Measurements from ENCODE around the gene VPS33A.
A peak's percentile ranks its signal among the peaks of the same experiment; 100 is the strongest.
"Not testable (repeated sequence)": the region's sequence is repeated elsewhere in the genome, so short reads cannot be mapped to it uniquely, and the experiment has no call there.

VPS33A gene

DNA sequence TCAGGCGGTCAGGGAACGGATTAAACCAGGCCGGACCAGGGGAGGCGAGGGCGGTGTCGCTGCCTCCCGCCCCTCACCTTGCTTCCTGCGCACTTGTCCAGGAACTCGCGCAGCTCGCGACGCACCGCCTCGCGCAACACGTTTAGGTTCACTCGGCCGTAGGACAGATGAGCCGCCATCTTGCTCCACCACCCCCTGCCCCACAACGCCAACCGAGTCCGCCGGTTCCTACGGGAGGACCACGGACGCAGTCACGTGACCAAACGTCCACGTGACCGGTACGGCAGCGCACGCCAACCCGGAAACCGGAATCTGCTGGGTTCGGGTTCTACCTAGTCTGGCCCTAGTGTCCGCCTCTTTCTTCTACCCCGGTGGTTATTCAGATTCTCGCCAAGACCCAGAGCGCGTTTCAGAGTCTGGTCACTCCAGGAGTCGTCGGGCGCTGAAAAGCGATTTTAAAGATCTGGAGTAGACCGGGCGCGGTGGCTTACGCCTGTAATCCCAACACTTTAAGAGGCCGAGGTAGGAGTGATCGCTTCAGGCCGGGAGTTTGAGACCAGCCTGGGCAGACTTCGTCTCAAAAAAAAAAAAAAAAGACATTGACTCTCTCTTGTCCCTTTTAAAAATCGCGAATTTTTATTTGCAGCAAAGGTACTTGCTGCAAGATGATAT lies at the start of gene VPS33A:
Gene VPS33A, minus strand, starts transcription at position 265 of the 672 bp plus-strand sequence. Its CDS starts 86 bp downstream, at position 179.
- DNase-seq = peak; percentile 98

DNA sequence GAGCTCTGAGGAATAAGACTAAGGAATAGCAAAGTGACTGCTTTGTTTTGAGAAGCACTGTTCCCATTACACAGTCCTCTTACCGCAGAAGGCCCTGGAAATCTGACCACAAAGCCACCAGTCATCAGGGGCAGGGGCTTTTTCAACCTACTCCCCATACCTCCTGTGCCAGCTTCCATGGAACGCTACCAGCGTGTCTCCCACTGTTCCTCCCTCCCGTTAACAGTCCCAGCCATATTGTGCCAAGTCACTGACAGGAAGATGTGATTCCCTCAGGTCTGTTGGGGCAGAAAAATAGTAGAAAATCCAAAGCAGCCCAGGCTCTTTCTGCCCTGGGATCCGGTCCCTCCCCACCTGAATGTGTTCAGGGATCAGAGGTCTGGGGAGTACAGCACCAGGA lies 46.6 kb upstream of the VPS33A start:
- no peak for DNase-seq

DNA sequence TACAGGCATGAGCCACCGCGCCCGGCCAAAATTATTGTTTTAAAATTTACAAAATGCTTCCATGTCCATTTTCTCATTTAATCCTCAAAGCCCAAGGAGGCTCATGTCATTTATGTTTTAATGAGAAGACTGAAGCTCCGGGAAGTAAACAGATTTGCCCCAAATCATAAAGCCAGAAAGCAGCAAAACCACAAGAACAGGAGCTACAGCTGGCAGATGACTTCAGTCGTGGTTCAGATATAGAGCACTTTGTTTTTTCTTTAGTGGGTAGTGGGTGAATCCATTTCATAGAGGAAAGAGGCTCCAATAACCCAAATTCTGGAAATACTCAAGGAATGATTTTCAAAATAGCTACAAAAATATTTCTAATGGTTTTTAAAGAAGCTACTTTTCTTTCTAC lies 45.4 kb upstream of the VPS33A start:
- no peak for DNase-seq

DNA sequence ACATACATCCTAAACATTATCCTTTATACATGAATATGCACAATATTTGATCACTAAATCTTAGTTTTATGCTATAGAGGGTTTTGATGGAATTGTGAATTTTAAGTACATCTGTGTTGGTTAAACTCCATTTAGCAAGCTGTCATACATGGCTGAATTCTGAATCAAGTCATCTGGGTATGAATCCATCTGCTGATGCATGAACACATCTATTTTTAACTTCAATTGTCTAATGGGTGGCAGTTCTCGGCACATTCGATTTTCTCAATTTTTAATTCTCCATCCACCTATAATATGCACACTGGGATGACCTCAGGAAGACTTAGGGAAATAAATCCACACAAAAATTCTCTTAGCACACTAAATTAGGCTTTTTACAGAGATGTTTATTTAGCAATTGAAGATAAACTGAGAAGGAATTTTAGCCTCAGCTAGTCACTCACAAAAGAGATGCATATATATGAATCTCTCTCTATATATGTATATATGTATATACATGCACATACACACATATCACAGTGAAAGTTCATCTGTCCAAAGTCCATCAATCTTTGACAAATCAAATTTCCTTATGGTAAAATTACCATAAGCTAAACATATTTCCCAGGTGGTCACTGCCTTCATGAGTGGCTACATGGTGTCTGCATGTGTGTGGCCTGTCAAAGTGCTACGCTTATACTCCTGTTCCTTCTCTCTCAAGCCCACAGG lies 44.5 kb upstream of the VPS33A start:
- DNase-seq = no peak

DNA sequence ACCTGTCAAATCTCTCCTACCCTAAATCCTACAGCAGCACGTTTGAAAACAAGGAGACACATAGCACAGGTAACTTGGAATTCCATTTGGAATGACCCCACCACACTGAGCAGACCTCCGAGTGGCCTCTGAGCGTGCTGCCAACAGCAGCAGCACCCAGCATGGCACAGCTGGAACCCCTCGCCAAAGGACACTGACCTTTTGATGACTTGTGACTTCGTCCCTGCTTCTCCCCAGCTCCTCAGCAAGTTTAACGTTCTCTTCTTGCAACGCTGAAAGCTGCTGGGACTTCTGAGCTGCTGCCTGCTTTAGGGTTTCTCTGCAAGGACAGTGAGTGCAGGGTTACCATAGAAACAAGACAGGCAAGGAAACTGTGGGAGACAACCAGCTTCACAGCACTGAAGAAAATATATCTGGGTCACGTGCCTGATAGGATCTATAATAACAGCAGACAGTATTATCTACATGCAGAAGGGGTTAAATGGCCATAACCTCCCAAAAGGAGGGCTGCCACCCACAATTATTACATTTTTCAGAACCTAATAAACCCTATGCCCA lies 43.3 kb upstream of the VPS33A start:
- no peak for DNase-seq

DNA sequence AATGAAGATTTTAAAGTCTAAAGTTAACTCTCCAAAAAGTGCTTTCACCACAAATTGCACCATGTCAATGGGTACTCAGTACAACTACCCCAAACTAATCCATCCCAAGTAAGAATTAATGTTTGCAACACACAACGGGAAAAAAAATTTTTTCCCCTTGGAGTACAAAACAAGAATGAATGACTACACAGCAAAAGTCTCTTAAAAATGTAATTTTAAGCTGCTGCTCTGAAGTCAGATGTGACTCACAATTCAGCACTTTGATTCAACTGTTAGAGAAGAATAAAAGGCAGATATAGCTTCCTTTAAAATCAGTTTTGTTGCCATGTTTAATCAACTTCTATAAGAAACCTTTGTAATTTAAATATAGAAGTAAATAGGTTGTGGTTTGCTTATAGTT lies 42.5 kb upstream of the VPS33A start:
- no peak for DNase-seq

DNA sequence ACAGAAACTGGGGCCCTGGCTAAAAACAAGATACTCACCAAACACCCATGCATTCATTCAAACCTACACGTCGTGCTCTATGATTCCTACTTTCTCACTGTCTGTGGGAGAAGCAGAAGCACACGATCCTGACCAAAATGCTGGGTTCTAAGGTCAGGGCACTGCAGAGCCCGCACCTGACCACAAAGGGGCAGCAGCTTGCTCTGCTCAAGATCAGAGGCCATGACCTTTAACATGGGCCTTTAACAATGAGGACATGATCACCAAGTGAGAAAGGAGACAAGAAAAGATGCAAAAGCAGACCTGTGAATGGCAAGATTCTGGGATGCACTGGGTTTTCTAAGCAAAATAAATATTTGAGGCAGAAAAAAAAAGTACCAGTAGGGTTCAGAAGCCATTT lies 40.1 kb upstream of the VPS33A start:
- DNase-seq = no peak

DNA sequence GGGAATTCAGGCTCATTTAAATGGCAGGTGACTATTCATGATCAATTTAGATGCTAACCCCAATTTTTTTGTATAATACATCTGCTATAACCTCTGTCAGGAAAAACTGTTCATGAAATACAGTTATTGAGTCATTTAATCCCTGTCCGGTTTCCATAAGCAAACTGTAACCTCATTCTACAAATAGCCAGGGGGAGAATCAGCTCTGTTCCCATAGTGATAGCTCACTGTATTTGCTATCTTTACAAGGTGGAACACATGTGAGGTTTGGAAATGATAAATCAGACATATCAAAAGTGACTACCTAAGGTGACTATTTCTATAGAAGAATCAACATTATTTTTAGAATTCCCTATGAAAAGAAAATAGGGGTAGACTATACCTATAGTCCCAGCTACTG lies 38.6 kb upstream of the VPS33A start:
- no peak for DNase-seq

DNA sequence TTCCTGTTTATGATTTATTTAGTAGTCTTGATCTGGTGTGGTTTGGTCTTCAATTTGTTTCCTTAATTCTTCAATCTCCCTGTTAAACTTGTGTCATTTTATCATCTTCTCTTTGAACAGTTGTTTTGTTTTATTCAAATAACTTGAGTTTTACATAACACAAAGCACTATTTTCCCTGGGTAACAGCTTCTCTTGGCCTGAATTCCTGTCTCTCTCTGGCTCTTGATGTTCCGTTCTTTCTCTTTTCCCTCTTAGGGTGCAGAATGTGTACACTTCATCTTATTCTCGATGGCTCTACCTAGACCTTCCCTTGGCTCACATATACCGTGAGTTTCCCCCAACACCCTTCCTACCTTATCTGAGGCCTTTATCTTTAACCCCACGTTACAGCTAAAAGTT lies 36.8 kb upstream of the VPS33A start:
- no peak for DNase-seq

DNA sequence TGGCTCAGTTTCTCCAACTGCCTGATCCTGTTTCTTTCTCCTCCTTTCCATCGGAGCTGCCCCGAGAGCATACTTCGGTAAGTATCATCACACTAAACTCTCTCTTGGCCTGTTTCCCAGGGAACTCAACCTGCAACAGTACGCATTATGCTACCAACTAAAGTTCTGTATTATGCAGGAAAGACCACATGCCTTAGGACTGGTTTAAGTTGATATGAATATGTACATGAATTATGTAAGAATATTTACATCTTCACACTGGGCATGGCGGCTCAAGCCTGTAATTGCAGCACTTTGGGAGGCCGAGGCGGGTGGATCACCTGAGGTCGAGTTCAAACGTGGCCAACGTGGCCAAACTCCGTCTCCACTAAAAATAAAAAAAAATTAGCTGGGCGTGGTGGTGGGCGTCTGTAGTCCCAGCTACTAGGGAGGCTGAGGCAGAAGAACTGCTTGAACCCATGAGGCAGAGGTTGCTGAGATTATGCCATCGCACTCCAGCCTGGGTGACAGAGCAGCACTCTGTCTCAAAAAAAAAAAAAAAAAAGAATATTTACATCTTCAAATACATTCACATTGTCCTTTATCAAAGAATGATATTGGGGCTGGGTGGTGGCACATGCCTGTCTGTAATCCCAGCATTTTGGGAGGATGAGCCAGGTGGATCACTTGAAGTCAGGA lies 31.9 kb upstream of the VPS33A start:
- DNase-seq = no peak

DNA sequence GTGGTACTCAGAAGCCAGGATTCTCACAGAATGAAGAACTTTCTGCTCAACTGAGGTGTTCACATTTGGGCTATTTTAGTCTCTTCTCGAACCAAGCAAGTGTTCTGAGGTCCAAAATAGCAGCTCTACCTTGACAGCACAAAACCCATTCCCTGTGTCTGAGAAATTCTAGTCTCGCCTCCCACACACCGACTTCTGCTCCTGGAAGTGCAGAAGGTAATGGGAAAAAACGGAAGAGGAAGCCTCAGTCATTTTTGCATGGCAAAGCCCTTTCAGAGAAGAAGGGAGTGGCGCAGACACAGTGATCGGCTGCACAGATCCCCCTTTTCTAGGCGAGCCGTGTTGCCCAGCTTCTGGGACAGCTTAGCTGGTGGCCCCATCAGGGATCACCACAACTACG lies 31.2 kb upstream of the VPS33A start:
- DNase-seq = no peak

DNA sequence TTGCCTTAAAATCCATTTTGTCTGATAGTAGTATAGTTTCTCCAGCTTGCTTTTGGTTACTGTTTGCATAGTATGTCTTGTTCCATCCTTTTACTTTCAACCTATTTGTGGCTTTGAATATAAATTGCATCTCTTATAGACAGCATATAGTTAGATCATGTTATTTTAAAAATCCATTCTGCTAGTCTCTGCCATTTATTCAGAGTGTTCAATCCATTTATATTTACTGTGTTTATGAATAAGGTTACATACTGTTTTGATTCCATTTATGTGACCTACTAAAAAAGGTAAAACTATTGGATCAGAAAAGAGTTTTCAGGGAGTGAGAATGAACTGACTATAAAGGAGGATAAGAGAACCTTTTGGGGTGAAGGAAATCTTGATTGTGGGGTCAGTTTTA lies 29.6 kb upstream of the VPS33A start:
- no peak for DNase-seq

DNA sequence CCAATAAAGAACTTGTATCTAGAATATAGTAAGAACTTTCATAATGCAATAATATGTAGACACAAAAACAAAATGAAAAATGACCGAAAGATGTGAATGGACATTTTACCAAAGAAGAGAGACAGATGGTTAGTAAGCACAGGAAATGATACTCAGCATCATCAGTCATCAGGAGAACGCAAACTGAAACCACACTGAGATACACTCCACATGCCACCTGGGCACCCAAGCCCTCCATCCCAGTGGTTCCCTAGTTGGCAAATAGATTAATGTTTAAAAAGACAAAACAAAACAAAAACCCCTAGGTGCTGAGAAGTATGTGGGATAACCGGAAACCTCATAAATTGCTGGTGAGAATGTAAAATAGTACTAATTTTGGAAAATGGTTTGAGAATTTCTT lies 26.8 kb upstream of the VPS33A start:
- DNase-seq = no peak

DNA sequence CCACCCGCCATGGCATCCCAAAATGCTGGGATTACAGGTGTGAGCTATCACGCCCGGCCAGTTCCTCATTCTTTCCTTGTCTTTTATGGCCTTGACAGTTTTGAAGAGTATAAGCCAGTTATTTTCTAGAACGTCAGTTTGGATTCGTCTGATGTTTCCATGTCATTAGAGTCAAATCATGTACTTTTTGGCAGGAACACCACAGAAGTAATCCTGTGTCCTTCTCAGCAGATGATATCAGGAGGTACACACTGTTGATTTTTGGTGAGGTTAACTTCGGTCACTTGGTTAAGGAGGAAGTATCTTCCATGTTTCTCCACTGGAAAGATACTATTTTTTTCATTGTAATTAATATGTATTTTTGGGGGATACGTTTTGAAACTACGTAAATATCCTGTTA lies 25.1 kb upstream of the VPS33A start:
- no peak for DNase-seq

DNA sequence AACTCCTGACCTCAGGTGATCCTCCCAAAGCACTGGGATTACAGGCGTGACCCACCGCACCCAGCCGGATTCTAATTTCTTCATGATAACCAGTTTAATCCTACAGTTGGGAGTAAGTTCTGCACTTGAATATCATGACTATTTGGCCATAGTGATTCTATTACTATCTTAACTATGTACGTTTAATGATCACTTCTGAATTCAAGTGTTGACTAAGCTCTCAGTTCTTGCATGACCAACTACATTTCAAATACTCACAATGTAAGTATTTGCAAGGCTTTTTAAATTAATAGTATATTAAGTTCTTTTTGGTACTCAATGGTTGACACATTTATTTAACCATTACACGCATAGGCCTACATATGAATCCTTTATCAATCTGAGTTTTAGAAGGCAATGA lies 17.4 kb upstream of the VPS33A start:
- no peak for DNase-seq

DNA sequence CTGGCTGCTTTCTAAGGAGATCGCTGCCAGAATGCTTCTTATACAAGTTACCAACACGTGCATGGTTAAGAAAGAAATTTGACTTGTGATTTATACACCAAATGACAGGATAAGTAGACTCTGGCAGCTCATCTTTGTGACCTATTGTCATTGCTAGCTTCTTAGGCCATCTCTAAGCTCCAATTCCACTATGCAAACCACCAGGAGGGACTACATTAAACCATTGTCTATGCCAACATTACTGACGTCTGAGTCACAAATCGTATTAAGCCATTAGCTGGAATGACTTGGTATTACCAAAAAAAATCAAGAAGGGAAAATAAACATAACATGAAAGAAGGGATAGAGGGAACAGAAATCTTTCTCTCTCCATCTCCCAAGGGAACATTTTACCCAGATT lies 15.8 kb upstream of the VPS33A start:
- DNase-seq = peak; percentile 5

DNA sequence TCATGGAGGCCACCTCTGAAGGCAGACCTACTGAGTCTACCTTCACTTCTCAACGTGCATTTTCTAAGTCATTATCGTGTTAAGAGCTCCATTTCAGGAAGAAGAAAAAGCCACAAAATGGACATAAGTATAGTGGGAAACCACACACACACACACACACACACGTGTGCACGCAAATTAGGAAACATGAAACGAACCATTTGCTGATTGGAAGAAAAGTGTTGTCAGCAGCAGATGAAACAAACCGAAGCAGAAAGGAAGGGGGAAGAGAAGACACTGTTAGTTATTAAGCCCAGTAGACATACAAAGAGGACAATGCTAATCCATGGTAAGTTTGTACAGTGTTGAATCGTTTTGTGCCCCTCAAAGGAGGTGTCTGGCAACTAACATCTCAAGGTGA lies 9.9 kb upstream of the VPS33A start:
- DNase-seq = no peak

DNA sequence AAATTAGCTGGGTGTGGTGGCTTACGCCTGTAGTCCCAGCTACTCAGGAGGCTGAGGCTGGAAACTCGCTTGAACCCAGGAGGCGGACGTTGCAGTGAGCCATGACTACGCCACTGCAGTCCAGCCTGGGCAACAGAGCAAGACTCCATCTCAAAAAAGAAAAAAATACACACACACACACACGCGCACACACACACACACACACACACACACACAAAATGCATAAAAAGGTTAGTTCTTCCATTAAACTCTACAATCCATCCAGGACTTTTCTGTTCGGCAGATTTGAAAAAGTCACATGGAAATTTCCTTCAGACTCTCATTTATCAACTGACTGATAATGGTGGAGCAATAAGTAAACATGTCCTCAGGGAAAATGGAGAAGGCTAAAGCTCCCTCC lies 9.2 kb upstream of the VPS33A start:
- no peak for DNase-seq

DNA sequence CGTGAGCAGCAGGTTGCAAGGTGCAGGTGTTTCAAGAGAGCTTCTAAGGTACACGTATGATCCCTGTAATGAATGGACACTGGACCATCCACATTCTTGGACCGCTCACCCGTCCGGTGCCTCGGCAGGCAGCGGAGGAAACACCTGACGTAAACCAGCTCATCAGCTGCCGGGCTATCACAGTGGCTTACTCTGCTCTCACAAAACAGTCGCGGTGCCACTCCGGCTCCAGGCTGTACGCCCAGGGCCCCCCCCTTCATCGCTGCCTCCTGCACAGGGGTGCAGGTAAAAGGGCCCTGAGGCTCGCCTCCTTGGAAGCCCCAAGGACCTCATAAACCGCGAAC lies 436 bp downstream of the VPS33A start:
- peak; percentile 14 for DNase-seq

DNA sequence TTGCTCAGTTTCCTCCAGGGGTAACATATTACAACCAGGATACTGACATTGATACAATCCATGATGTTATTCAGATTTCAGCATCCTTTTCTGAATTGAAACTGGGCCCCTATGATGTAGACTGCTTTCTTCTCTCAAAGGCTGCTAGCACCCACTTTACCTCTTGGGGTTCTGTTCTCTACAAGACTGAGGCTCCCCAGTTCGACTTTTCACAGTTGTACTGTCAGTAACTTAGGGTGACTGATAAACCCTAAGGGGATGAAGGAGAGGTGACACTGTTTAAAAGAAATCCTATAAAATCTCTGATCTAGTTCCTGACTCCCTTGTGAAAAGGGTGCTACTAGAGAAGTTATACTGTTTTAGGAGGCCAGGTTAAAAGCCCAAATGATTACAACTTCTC lies 818 bp downstream of the VPS33A start:
- DNase-seq = no peak

DNA sequence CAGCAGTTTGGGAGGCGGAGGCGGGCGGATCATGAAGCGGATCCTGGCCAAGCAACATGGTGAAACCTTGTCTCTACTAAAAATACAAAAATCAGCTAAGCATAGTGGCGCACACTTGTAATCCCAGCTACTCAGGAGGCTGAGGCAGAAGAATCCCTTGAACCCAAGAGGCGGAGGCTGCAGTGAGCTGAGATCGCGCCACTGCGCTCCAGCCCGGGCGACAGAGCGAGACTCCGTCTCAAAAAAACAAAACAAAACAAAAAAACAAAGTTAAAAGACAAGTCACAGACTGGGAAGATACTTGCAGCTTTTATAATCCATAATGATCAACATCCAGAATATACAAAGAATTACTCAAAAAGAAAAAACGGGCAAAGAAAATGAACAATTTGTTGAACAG lies 5.6 kb downstream of the VPS33A start:
- not testable (repeated sequence) for DNase-seq

DNA sequence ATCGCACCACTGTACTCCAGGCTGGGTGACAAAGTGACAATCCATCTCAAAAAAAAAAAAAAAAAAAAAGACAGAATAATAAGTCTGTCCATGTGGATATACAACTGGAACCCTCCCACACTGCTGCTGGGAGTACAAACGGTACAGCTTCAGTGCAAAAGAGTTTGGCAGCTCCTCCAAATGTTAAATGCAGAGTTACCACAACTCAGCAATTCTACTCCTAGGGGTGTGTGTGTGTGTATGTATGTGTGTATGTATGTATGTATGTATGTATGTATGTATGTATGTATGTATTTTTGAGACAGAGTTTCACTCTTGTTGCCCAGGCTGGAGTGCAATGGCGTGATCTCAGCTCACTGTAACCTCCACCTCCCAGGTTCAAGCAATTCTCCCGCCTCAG lies 7.4 kb downstream of the VPS33A start:
- not testable (repeated sequence) for DNase-seq

DNA sequence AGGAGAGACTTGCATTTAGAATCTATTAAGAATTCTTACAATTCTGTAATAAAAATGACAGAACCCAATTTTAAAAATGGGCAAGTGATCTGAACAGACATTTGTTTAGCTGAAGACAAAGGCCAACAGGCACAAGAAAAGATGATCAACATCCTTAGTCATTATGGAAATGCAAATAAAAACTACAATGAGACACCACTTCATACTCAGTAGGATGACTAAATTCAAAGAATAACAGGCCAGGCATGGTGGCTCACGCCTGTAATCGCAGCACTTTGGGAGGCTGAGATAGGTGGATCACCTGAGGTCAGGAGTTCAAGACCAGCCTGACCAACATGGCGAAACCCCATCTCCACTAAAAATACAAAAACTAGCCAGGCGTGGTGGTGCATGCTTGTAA lies 7.8 kb downstream of the VPS33A start:
- DNase-seq = not testable (repeated sequence)

DNA sequence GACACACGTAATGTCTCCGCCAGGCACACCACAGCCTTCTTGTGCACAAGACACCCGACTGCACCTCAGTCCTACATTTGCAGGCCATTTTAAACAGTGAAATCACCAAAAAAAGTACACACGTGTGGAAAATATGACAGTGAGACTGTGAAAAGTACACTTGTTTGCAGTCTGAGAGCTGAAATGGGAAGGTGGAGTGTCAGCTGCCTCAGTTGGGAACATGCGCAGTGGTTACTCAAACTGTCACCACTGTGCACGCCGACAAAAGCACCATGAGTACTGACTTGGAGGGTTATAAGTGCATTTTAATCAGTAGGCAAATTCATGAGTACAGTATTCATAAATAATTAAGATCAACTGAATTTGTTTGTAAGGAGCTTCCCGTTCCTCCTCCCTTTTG lies 15.8 kb downstream of the VPS33A start:
- DNase-seq = no peak
